Nucleus accumbens (tissue), 56 donors: ENCODE data around the gene YBX3.

ENCODE experiments used
- DNase-seq, 56 donors: peaks; one replicate each; lab custom pipeline; 2025; lab: John Stamatoyannopoulos, UW

The YBX3 gene

GRCh38 chr12:10673659-10674384 lies 49.3 kb downstream of the YBX3 start, which contains the start of gene STYK1:
Gene STYK1, minus strand, starts transcription at chr12:10674052. Its CDS starts 39,434 bp downstream, at chr12:10634618.
- DNase-seq = peak in 35 of 56 donors; percentile 0 to 71 (median 30)

- no peak for DNase-seq
Observed at GRCh38 chr12:10672231-10672868, 50.8 kb downstream of the YBX3 start.

GRCh38 chr12:10669533-10669932 lies 53.6 kb downstream of the YBX3 start:
- no peak for DNase-seq

GRCh38 chr12:10668526-10668925 lies 54.6 kb downstream of the YBX3 start:
- DNase-seq = no peak

GRCh38 chr12:10667581-10667980 lies 55.5 kb downstream of the YBX3 start:
- DNase-seq = no peak

GRCh38 chr12:10664499-10664898 lies 58.6 kb downstream of the YBX3 start:
- no peak for DNase-seq

GRCh38 chr12:10663869-10664268 lies 59.3 kb downstream of the YBX3 start:
- DNase-seq = no peak

GRCh38 chr12:10661338-10661737 lies 61.8 kb downstream of the YBX3 start:
- no peak for DNase-seq

GRCh38 chr12:10654003-10654402 lies 69.1 kb downstream of the YBX3 start:
- DNase-seq = no peak

GRCh38 chr12:10652192-10652591 lies 70.9 kb downstream of the YBX3 start:
- no peak for DNase-seq
